GM18867 (cell line): ENCODE measurements around the gene CLEC2A.

Experiments used
- ATAC-seq: cut with Tn5 transposase; IDR thresholded peaks from one replicate; pipeline ENCODE4 v1.9.1; 2021; ENCODE audit warnings: mild to moderate bottlenecking, moderate library complexity; ENCODE audit not compliant: unreplicated experiment

CLEC2A gene

DNA sequence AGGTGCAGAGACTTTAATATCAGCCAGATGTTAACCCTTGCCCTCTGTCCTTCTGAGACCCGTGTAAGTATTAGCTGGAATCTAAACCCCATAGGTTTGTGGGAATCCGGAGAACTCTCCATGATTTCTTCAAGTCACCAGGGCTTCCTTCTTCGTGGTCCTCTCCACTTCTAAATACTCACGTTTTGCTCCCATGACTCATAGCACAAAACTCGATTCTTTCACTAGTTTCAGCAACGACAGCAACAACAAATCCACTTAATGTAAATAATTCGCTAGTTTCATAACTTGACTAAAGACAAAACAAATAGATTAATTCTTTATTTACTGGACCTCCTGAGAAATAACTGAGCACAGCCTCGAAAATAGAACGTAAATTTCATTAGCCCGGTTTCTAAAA lies 4.4 kb upstream of the CLEC2A start:
- no peak for ATAC-seq

DNA sequence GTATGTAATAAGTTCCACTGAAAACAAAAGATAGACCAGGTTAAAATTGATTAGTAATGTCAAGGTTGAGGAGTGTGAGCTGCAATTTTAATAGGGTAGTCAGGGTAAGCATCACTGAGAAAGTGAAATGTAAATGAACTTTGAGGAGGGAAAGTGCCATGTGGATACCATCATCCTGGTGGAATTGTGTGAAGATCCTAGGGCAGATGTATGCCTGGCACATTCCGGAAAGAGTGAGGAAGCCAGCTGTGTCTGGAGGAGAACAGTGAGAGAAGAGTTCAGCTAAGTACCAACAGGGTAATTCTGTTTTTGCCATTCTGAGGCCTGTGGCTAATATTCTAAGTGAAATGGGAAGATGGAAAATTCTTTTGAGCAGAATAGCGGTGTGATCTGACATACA lies 2.9 kb upstream of the CLEC2A start:
- ATAC-seq: no peak

DNA sequence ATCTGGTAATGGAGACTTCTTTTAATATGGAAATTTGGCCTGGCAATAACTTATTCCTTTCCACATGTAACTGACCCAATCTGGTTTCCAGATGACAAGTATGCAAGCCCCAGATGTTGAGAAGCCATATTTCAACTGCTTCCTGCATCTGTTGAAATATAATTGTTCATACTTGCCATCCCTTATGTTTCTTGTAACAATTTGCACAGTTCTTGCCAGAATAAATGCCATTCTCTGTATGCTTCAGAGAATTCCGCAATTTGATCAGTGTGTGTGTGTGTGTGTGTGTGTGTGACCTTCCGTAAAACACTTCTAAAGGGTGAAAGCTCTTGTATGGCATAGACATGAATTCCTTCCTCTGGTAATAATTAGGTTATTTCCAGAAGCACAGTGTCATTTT lies 1.8 kb upstream of the CLEC2A start:
- no peak for ATAC-seq

DNA sequence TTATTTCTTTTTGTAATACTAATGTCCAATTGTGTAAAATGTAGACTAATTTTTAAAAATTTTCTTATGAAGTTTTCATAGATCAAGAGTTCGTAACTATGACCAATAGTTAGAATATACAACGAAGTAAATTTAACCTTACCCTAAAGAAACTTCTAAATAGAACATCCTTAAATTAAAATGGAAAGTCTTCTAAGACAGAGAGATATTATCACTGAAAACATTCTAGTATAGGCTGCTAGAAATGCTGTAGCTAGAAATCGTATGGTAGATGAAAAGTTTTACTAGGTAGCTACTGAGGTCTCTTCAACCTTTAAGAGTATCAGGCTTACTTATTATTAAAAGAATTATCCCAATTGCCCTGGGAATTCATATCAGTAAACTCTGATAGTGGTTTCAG lies 925 bp downstream of the CLEC2A start:
- no peak for ATAC-seq

DNA sequence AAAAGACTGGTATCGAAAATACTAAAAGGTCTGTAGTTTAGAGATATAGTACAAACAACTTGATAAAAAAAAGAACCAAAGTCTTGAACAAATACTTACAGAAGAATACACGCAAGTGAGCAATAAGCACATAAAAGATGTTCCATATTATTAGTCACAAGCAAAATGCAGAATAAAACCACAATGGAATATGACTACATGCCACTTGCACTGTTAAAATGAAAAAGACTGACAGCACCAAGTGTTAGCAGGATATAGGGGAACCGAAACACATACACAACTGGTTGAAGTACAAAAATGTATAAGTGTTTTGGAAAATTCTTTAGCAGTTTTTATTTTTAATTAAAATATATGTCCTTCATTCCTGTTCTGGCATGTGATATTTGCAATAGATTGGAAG lies 3.6 kb downstream of the CLEC2A start:
- ATAC-seq: peak; percentile 51

DNA sequence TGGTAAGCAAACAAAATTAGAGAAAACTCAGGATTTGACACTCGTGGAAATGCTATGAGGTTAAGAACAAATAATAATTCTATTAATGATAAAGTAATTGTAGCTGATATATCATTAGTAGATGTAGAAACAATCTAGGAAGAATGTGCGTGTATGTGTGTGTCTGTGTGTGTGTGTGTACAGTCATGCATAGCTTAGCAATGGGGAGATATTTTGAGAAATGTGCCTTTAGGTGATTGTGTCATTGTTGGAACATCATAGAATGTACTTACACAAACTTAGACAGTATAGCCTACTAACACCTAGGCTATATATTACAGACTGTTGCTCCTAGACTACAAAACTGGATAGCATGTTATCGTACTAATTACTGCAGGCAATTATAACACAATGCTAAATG lies 5.3 kb downstream of the CLEC2A start:
- ATAC-seq: no peak

DNA sequence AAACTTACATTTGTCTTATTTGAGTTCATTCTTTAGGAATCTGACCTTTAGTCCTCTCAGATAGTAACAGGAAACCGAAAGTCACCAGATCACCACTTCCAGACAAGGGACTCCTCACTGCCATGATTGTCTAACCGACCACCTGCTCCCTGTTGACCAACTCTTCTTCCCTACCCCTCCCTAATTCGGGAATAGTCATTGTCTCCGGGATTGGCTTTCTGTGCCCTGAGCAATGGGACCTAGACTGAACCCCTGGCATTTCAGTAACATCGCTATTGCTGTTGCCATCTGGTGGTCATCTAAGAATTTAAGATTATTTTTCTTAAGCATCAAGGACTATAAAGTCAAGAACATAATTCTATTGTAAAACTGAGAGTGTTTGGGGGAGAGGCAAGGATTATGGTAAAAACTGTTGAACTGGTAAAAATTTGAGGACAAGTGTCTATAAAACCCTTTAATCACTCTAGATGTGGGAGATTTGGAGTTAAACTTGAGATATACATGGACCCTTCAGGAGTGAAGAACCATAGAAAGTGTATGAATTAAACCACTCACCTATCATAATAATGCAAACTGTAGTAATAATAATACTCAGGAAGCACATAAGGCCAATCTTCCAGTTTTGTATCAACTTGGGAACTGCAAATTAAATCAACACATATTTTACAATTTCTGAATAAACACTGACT lies 6.3 kb downstream of the CLEC2A start:
- ATAC-seq: no peak

DNA sequence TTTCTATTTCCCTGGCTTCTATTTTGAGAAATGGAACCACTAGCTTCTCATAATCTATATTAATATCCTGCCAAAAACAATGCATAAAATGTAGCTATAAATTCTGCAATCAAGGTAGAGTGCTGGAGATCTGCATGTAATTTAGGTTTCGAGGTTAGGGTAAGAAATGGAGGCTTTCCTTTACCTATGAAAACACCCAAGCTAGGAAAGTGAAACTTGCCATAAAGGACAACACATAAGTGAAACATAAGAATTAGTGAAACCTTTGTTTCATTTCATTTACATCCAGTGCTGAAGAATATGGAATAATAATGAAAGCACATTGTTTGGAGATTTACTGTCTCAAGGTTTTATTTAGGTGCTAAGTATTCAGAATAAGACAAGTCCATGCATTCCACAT lies 9.7 kb downstream of the CLEC2A start:
- ATAC-seq: no peak

DNA sequence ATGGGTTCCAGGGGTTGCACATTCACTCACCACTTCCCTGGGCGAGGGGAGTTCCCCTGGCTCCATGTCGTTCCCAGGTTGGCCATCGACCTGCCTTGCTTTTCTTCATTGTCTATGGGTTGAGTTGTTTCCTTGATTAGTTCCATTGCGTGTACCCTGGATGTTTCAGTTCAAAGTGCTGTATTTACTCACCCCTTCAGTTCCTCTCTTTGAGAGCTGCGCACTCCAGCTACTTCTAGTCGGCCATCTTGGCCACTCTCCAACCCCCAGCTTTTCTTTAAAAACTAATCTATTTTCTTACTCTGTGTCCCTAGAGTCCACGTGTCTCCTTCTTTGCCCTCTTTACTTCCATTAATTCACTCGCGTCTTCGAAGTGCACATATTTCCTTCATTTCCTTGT lies 11.7 kb downstream of the CLEC2A start:
- ATAC-seq: no peak

DNA sequence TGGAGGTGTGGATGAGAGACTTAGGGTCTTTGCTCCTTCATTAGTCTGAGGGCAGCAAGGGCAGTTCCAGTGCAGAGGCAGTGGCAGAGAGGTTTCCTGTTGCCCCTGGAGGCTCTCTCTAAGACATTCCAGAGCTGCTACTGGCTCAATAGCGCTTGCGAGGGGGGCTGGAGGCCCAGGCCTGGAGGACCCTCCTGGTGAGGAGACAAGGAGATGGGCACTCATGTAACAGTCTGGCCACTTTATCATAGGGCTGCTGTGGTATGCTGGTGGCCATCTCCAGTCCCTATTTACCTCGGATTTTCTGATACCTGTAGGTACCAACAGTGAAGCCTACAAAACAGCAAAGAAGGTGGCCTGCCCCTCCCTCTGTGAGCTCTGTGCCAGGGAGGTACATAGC lies 12.7 kb downstream of the CLEC2A start:
- no peak for ATAC-seq

DNA sequence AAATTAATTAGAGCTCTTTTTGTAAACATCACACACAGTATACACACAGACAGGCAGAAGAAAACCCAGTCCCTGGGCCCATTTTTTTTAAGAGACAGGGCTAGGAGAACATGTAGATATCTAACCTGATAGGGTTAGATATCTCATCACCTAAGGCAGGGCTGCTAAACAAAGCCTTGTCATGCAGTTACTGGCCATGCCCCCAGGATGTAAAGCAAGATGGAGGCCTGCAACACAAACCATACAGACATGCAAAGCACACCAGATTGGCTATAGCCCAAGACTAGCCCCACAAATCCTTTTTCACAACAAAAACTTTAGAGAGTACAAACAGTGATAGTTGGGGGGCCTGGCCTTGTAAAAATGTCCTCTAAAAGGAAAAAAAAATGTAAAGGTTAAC lies 20.5 kb downstream of the CLEC2A start:
- ATAC-seq: no peak

DNA sequence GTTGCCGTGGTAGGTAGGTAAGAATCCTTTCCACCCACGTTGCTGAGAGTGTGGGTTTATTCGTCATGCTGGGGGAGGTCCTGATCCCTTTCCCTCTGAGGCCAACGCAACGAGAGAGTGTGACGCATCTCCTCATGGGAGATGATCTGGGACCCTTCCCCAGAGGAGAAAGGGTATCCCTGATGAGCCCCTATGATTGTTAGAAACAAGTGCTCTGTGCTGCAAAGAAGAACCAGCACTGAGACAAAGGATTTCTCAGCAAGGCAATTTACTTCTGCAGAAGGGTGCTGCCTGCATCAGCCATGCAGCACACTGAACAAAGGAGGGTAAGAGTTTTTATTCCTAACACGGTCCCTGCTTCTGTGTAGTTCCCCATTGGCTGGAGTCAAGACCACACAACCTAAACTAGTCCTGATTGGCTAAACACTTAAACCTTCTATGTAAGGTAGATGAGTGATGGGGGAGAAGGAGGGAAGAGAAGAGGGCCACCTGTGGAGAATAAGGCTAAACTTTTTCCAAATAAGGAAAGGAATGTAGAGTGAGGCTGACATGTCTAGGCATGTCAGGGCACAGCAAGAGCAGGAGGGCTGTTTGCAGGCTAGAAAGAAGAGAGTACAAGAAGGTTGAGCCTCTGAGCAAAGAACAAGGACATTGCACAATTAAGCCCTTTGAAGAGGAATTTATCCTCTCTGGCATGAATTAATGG lies 21.3 kb downstream of the CLEC2A start:
- no peak for ATAC-seq

DNA sequence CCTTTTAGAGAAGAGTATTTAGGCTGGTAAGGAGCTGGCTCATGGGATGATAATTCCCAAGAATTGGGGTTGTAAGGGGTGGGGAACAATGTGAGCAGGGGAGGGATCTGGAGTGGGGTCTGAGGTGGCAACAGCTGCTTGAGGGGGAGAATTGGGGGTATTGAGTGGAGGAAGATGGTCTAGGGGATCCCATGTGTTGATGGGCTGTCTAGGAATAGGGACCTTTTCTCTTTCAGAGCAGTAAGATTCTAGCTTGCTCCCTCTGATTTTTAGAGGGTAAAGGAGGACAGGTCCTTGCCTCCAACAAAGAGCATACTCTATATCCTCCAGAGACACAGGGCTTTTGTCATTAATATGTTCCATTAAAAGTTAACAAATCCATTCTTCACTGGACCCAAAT lies 22.4 kb downstream of the CLEC2A start:
- no peak for ATAC-seq

DNA sequence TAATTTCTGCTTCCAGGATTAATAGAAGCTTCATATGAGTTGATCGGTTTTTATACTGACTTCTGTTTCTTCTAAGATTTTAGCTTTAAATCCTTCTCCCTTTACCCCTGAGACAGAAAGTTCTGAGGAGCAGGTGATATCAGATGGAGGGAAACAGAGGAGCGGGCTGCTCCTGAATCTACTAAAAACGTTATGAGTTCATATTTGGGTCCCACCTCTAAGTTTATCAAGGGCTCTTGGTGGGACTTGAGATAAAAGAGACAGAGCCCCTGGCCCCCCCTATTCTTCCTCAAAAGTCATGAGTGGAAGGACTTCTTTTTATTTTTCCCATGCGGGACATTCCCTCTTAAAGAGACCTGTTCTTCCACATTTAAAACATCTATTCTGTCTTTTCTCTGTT lies 23.8 kb downstream of the CLEC2A start:
- no peak for ATAC-seq

DNA sequence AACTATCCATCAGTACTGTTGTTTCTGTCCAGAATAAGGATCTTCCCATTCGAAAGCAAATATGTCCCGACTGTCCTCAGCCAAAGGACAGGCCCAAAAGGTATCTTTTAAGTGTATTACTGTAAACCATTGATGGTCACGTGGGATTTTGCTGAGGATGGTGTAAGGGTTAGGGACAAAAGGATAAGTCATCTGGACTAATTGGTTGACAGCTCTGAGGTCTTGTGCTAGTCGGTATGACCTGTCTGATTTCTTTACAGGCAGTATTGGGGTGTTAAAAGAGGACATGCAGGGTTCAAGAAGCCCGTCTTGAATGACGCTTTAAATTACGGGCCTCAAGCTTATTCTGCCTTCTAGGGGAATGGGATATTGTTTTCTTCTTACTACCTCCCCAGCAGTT lies 24.4 kb downstream of the CLEC2A start:
- ATAC-seq: no peak

DNA sequence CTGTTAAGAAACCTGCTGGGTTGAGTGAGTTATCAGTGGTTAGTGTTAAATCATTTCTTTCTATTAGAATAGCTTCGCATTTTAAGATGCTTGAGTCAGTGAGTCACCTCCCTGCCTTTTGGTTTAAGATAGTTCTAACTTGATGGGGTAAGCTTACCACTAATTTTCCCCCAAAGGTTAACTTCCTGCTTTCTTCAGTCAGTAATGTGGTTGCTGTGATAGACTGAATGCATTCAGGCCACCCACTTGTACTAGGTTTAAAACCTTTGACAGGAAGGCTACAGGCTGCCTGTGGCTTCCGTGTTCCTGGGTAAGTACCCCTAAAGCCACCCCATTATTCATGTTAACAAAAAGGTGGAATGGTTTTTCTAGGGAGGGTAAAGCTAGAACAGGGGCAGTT lies 25.3 kb downstream of the CLEC2A start:
- no peak for ATAC-seq

DNA sequence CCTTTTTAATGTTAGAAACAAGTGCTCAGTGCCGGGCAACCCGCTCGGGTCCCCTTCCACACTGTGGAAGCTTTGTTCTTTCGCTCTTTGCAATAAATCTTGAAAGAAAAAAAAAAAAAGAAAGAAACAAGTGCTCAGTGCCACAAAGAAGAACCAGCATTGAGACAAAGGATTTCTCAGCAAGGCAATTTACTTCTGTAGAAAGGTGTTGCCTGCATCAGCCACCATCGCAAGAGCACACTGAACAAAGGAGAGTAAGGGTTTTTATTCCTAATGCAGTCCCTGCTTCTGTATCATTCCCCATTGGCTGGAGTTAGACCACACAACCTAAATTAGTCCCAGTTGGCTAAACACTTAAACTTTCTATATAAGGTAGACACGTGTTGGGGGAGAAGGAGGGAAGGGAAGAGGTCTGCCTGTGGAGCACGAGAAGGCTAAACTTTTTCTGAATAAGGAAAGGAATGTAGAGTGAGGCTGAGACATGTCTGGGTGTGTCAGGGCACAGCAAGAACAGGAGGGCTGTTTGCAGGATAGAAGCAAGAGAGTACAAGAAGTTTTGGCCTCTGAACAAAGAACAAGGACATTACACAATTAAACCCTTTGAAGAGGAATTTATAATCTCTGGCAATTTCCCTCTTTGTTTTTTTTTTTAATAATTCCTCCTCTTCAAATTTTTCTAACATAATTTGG lies 29.5 kb downstream of the CLEC2A start:
- no peak for ATAC-seq

DNA sequence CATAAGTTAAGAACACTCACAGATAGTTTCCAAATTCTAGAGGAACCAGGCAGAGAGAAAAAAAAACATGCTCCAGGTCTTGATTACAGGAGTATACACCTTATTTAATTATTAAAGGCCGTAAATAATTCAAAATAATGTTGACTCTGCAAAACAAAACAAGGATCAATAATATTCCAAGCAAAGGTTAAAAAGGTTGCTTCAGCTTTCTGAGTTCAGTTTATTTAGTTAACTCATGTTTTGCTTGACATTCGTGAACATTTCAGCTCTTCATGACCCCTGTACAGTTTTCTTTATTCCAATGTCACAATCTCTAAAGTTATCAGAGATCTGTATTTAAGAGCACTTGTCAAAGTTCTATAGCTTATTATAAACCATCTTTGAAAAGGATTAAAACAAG lies 31.2 kb downstream of the CLEC2A start:
- no peak for ATAC-seq

DNA sequence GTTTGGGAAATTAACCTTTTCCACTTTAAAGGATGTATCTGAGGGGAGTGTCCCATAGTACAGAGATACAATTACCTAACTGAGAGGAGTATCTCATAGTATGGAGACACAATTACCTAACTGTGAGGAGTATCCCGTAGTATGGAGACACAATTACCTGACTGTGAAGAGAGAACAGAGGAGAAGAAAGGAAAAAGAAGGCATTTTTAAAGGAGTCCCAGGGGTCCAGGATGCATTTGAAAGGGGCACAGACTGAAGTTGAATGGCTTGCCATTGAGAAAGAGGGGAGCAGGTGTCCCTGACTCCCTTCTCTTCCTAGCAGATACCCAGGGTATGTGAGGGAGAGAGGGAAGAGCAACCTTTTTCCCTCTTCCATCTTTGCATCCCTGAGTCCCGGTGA lies 33.0 kb downstream of the CLEC2A start:
- no peak for ATAC-seq

DNA sequence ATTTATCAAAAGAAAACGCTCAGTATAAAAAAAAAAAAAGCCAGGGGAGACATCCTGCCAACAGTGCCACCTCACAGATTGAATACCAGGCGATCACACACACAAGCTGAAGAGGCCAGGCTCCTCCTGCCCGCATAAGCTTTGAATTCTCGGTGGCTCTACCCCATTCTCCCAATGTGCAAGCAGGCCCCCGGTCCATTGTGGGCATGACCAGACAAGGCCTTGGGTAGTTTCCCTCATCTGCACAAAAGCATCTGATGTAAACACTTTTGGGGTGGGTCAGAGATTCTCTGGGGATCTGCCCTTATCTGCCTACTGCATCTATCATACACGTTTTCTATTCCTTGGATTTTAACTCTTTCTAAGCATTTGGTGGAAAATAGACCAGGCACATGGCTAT lies 34.6 kb downstream of the CLEC2A start:
- no peak for ATAC-seq

DNA sequence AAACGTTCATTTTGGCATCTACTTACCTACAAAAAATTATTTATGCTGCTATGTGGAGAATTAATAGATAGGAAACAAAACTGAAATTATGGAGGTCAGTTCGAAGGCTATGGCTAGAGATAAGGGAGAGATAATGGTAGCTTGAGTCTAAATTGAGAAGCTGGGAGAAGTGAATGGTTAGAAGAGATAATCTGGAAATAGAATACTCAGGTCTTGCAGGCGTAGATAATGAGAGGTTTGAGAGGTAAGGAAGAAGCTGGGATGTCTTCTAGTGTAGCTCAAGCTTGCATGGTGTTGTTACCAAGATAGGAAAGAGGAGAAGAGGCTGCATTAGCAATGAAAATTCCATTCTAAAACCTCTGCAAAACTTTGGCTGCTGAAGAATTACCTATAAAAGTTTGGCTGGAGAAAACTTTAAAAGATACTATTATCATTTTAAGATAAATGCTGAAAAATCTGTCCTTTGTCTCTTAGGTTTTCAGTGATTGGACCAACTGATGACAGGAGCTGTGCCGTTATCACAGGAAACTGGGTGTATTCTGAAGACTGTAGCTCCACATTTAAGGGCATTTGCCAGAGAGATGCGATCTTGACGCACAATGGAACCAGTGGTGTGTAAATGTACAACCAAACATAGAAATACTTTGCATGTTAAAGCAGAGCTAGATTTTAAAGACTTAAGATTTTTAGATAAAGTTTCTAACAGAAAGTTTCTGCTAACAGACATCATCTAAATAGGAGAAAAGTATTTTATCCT lies 36.8 kb downstream of the CLEC2A start:
- ATAC-seq: no peak
